ENCODE results near the gene TRIM33.

TRIM33 gene

DNA sequence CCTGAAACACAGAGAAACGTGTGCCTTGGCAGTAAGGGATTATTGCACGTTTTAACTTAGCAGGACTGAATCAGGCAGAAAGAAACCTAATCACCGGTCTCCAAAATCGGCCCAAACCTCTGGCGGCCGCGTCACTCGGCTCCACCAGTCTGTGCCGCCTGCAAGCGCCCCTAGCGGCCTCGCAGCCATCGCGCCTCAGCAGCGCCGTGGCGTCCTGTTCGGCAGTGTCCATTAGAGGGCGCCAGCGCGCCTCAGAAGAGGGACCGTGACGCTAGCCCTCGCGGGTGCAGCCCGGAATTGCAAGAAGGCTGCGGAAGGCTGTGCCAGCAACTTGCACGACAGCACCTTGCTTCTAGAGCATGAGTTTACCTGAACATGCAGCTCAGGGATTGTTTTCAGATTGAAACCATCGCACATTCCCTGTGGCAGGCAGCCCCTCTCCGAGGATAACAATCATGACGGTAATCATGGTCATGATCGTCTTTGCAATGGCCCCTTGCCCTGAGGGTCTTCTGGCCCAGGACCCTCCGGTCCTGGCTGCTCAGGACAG lies 164.4 kb downstream of the TRIM33 start:
- DNase-seq: peak; percentile 72

DNA sequence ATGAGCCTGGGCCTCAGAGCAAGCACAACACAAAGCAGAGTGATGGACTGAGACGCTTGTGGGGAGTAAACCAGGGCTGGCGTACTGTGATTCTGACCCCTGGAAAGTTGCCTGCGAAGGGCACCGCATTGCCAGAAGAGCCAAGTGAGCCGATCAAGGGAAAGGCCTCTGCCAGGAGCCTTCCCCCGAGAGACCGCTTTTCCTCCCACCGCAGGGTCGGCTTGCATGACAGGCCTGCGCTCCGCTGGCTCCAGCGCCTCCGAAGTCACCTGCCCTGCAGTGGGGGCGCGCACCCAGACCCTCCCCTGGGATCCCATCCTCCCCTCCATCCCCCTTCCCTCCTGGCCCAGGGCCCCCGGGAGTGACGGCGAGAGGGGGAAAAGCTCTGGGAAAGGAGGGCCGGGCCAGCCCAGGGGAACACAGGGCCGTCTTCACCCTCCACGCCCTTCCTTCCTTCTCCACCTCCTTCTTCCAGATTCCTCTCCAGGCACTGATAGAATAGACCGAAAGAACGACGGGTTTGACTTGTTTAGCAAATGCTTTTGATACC lies 165.0 kb downstream of the TRIM33 start:
- DNase-seq: no peak

DNA sequence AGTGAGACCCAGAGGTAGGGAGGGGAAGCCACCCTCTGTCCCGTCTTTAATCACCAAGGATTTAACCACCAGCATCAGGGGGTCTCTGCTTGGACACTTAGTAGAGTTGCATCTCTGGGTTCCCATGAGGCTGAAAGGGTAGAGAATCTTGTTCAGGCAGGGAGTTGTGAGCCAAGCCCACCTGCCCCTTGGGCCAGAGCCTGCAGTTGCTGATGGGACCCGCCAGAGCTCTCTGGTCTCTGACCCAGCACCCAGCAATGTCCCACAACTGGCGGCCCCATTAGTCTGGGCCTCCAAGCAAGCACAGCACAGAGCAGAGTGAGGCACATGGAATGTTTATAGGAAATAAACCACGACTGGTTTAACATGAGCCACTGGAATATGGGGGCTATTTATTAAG lies 166.3 kb downstream of the TRIM33 start:
- no peak for DNase-seq
